ENCODE data around the gene MED27.

Gene MED27

GRCh38 chr9:132002643-132003318 is 76.9 kb downstream of the MED27 start:
- Histone ChIP-seq H3K9ac (ENCODE audit: low read depth, low read length) (no peak overlapping the region), H4K20me1 (ENCODE audit: insufficient read depth, low read length) (peaks cover 7% of the 10 kb centered on the region; the same call in 1 of the 2 replicates)

GRCh38 chr9:132001567-132001966 is 78.1 kb downstream of the MED27 start:
- no peak for ATAC-seq (ENCODE audit: insufficient read depth, low read depth)
- Histone ChIP-seq H3K4me2 (ENCODE audit: insufficient read depth, low read length) (no peak overlapping the region), H3K27ac (ENCODE audit: low read length) (no peak overlapping the region), H3K79me2 (ENCODE audit: insufficient read depth, low read length) (no peaks in the 10 kb centered on the region; the same call in 1 of the 2 replicates), H3K36me3 (ENCODE audit: insufficient read depth, low read length) (no peaks in the 10 kb centered on the region), H3K9ac (ENCODE audit: low read depth, low read length) (no peak overlapping the region), H4K20me1 (ENCODE audit: insufficient read depth, low read length) (peaks cover 13% of the 10 kb centered on the region; the same call in 1 of the 2 replicates), H3K9me3 (ENCODE audit: insufficient read depth, low read length, severe bottlenecking) (no peaks in the 10 kb centered on the region), H3K4me3 (ENCODE audit: low read depth in 1 of 2, low read length in 2 of 2) (no peak overlapping the region), H3K27me3 (ENCODE audit: insufficient read depth, low read length, poor library complexity) (no peaks in the 10 kb centered on the region), H2AFZ (ENCODE audit: low read depth, low read length) (no peak overlapping the region), H3K4me1 (ENCODE audit: insufficient read depth, low read length) (no peaks in the 10 kb centered on the region)
- TF ChIP-seq EZH2 (IDR thresholded peaks at IDR 0.05; ENCODE audit: borderline replicate concordance, low read depth, low read length, severe bottlenecking) (no peak), CTCF (IDR thresholded peaks at IDR 0.05; ENCODE audit: borderline replicate concordance, extremely low read depth, low read length, poor library complexity, severe bottlenecking) (no peak)
- no peak for DNase-seq

More at GRCh38 chr9:132002643-132003318, 76.9 kb downstream of the MED27 start:
- no peaks in the 10 kb centered on the region for H3K27me3 ChIP-seq (ENCODE audit: insufficient read depth, low read length, poor library complexity)
- H3K9me3 ChIP-seq (ENCODE audit: insufficient read depth, low read length, severe bottlenecking) = no peaks in the 10 kb centered on the region
- H3K4me3 ChIP-seq (ENCODE audit: low read depth in 1 of 2, low read length in 2 of 2) = no peak overlapping the region
- H3K36me3 ChIP-seq (ENCODE audit: insufficient read depth, low read length) = no peaks in the 10 kb centered on the region
- no peak for TF ChIP-seq EZH2 (IDR thresholded peaks at IDR 0.05; ENCODE audit: borderline replicate concordance, low read depth, low read length, severe bottlenecking)
- TF ChIP-seq CTCF (IDR thresholded peaks at IDR 0.05; ENCODE audit: borderline replicate concordance, extremely low read depth, low read length, poor library complexity, severe bottlenecking) = no peak
- no peaks in the 10 kb centered on the region for H3K4me1 ChIP-seq (ENCODE audit: insufficient read depth, low read length)
- H3K79me2 ChIP-seq (ENCODE audit: insufficient read depth, low read length) = no peaks in the 10 kb centered on the region; the same call in 1 of the 2 replicates
- no peak overlapping the region for H3K27ac ChIP-seq (ENCODE audit: low read length)
- H3K4me2 ChIP-seq (ENCODE audit: insufficient read depth, low read length) = no peak overlapping the region
- H2AFZ ChIP-seq (ENCODE audit: low read depth, low read length) = no peak overlapping the region
- ATAC-seq (ENCODE audit: insufficient read depth, low read depth) = no peak
- DNase-seq = no peak

- H3K9ac ChIP-seq (ENCODE audit: low read depth, low read length) = no peak overlapping the region
- TF ChIP-seq EZH2 (IDR thresholded peaks at IDR 0.05; ENCODE audit: borderline replicate concordance, low read depth, low read length, severe bottlenecking) (no peak), CTCF (IDR thresholded peaks at IDR 0.05; ENCODE audit: borderline replicate concordance, extremely low read depth, low read length, poor library complexity, severe bottlenecking) (no peak)
- no peaks in the 10 kb centered on the region for H3K27me3 ChIP-seq (ENCODE audit: insufficient read depth, low read length, poor library complexity)
- H3K4me3 ChIP-seq (ENCODE audit: low read depth in 1 of 2, low read length in 2 of 2) = no peak overlapping the region
- no peaks in the 10 kb centered on the region; the same call in 1 of the 2 replicates for H3K79me2 ChIP-seq (ENCODE audit: insufficient read depth, low read length)
- no peaks in the 10 kb centered on the region; the same call in 1 of the 2 replicates for H3K36me3 ChIP-seq (ENCODE audit: insufficient read depth, low read length)
- DNase-seq (no peak), ATAC-seq (ENCODE audit: insufficient read depth, low read depth) (no peak)
- H3K4me1 ChIP-seq (ENCODE audit: insufficient read depth, low read length) = no peaks in the 10 kb centered on the region
- H3K4me2 ChIP-seq (ENCODE audit: insufficient read depth, low read length) = no peak overlapping the region
- no peaks in the 10 kb centered on the region for H3K9me3 ChIP-seq (ENCODE audit: insufficient read depth, low read length, severe bottlenecking)
- H4K20me1 ChIP-seq (ENCODE audit: insufficient read depth, low read length) = peaks cover 13% of the 10 kb centered on the region; the same call in 1 of the 2 replicates
- no peak overlapping the region for H2AFZ ChIP-seq (ENCODE audit: low read depth, low read length)
- H3K27ac ChIP-seq (ENCODE audit: low read length) = no peak overlapping the region
Observed at GRCh38 chr9:132000659-132001058, 79.0 kb downstream of the MED27 start.

Measured in DND-41 (cell line).